ENCODE measurements around the gene SETD7. TPM values are rescaled to one million over a fixed set of nuclear protein-coding genes. Genes with fewer than 3 reads are reported as not detected.

The SETD7 gene
- total and polyA plus RNA-seq, 2 of the 8 experiments (the other 6 are each of a cell fraction or from before 2014, with no cell fraction given) = 1.5 to 4.6 TPM

DNA sequence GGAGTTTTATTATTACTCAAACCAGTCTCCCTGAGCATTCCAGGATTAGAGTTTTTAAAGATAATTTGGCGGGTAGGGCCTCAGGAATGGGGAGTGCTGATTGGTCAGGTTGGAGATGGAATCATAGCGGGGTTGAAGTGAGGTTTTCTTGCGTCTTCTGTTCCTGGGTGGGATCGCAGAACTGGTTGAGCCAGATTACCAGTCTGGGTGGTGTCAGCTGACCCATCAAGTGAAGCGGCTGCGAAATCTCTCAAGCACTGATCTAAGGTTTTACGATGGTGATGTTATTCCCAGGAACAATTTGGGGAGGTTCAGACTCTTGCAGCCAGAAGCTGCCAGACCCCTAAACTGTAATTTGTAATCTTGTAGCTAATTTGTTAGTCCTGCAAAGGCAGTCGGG is 25.1 kb upstream of the SETD7 start:
- H3K36me3 ChIP-seq (ENCODE audit: control insufficient read depth in 2 of 4, insufficient read depth in 4 of 4, low read length in 3 of 4) = no peaks in the 10 kb centered on the region
- no peaks in the 10 kb centered on the region for H3K9me3 ChIP-seq (ENCODE audit: insufficient read depth in 2 of 2, low read depth in 1 of 2, low read length in 1 of 2)
- no peak overlapping the region for H3K27ac ChIP-seq (ENCODE audit: low read depth, low read length)
- FAIRE-seq (peak; percentile 65), DNase-seq (ENCODE audit: low read depth in 1 of 2, low spot score in 2 of 2) (no peak)
- H2BK20ac ChIP-seq (ENCODE audit: low read length) = no peak overlapping the region
- no peak overlapping the region; a peak in 1 of 4 replicates for H3K4me2 ChIP-seq (ENCODE audit: insufficient read depth in 1 of 2, low read depth in 2 of 2, low read length in 2 of 2)
- H3K4ac ChIP-seq (replicated peaks; ENCODE audit: insufficient read length, low read depth, low read length) = no peak overlapping the region
- H3K9ac ChIP-seq (replicated peaks in 1 of 4; ENCODE audit: extremely low read depth in 1 of 4, low read depth in 3 of 4, low read length in 3 of 4) = no peak overlapping the region
- peaks cover 1 to 9% (median 7%) of the 10 kb centered on the region in 4 experiments; a peak in 6 of 7 replicates for H3K27me3 ChIP-seq (replicated peaks in 1 of 4; ENCODE audit: control insufficient read depth in 3 of 4, extremely low read depth in 1 of 4, insufficient read depth in 3 of 4, low read length in 3 of 4)
- H3K4me1 ChIP-seq (replicated peaks in 1 of 4; ENCODE audit: control insufficient read depth in 3 of 4, insufficient read depth in 4 of 4, low read length in 3 of 4) = peaks cover 0 to 4% (median 0%) of the 10 kb centered on the region in 4 experiments; a peak in 2 of 7 replicates
- no peak overlapping the region for H3K14ac ChIP-seq (ENCODE audit: insufficient read length)
- ChIA-PET POLR2A (ENCODE audit: partially characterized antibody) (interaction anchor here (1.0 kb wide), 1 partner anchor 13 kb away, joined by 3 read pairs; no protein-coding TSS in a partner anchor), CTCF (ENCODE audit: partially characterized antibody) (interaction anchor here (0.6 to 9.1 kb wide), 13 partner anchors 13 to 128 kb away, joined by 3 to 43 read pairs (median 4); no protein-coding TSS in a partner anchor)
- H2AFZ ChIP-seq (ENCODE audit: low read length) = no peak overlapping the region
- no peak overlapping the region for H2BK12ac ChIP-seq (ENCODE audit: low read depth, low read length)
- H3K23ac ChIP-seq (ENCODE audit: insufficient read length) = no peak overlapping the region
- no peaks in the 10 kb centered on the region; the same call in 1 of the 2 replicates for H3K79me1 ChIP-seq (ENCODE audit: low read depth, low read length)
- no peak overlapping the region for H3K56ac ChIP-seq (replicated peaks; ENCODE audit: insufficient read length, low read depth, low read length)
- H4K20me1 ChIP-seq (replicated peaks in 1 of 2; ENCODE audit: control insufficient read depth in 1 of 2, insufficient read depth in 2 of 2, low read length in 2 of 2) = peaks cover 0 to 2% of the 10 kb centered on the region in 2 experiments
- no peak overlapping the region for H2AK5ac ChIP-seq (ENCODE audit: low read depth, low read length)
- no peak overlapping the region for H4K8ac ChIP-seq (ENCODE audit: extremely low read depth, insufficient read depth, low read length)
- no peaks in the 10 kb centered on the region for H3K79me2 ChIP-seq (ENCODE audit: control insufficient read depth in 1 of 2, insufficient read depth in 2 of 2, low read length in 2 of 2)
- H2BK5ac ChIP-seq (ENCODE audit: low read depth, low read length) = no peak overlapping the region
- no peak overlapping the region for H4K5ac ChIP-seq (ENCODE audit: insufficient read length, low read depth, low read length)
- no peak overlapping the region for H2BK120ac ChIP-seq (replicated peaks; ENCODE audit: low read depth, low read length)
- no peaks in the 10 kb centered on the region for H3K23me2 ChIP-seq (ENCODE audit: low read depth, low read length)
- H3K18ac ChIP-seq (ENCODE audit: extremely low read depth, low read length) = no peak overlapping the region
- H2BK15ac ChIP-seq (ENCODE audit: low read length) = no peak overlapping the region
- H4K91ac ChIP-seq (replicated peaks; ENCODE audit: insufficient read length, low read length) = no peak overlapping the region
- H3K4me3 ChIP-seq (ENCODE audit: extremely low read depth in 1 of 4, insufficient read depth in 2 of 4, low read depth in 3 of 4, low read length in 4 of 4) = no peak overlapping the region
- 87% methylated on average over 8 of the region's 8 CpGs; no CpG with 5 or more reads in 1 of the 2 experiments for WGBS, 2 experiments (ENCODE audit: extremely low coverage in 1 of 2, insufficient coverage in 1 of 2, insufficient read length in 1 of 2, insufficient replicate concordance in 2 of 2, low coverage in 1 of 2, low lambda C conversion rate in 2 of 2, missing lambda C conversion rate in 1 of 2)
- TF ChIP-seq KDM1A (IDR thresholded peaks at IDR 0.05; ENCODE audit: borderline replicate concordance, low read length) (no peak), CTBP2 (IDR thresholded peaks at IDR 0.05; ENCODE audit: borderline replicate concordance, insufficient read depth, insufficient read length, low read length) (no peak), RXRA (IDR thresholded peaks at IDR 0.05; ENCODE audit: insufficient read depth, low read depth, low read length) (no peak), NANOG (IDR thresholded peaks at IDR 0.05; ENCODE audit: insufficient read depth, low read depth, low read length, poor library complexity, severe bottlenecking) (no peak), SIX5 (IDR thresholded peaks at IDR 0.05; ENCODE audit: low read depth, low read length) (no peak), BRCA1 (IDR thresholded peaks at IDR 0.05; ENCODE audit: low read depth, low read length) (no peak), FOSL1 (IDR thresholded peaks at IDR 0.05; ENCODE audit: insufficient read depth, low read depth, low read length) (no peak), POLR2AphosphoS5 (IDR thresholded peaks at IDR 0.05; ENCODE audit: low read depth, low read length) (no peak)
- TF ChIP-seq, protein P1, sequence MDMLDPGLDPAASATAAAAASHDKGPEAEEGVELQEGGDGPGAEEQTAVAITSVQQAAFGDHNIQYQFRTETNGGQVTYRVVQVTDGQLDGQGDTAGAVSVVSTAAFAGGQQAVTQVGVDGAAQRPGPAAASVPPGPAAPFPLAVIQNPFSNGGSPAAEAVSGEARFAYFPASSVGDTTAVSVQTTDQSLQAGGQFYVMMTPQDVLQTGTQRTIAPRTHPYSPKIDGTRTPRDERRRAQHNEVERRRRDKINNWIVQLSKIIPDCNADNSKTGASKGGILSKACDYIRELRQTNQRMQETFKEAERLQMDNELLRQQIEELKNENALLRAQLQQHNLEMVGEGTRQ (IDR thresholded peaks at IDR 0.05; ENCODE audit: low read length) = no peak
- TF ChIP-seq, protein P2, sequence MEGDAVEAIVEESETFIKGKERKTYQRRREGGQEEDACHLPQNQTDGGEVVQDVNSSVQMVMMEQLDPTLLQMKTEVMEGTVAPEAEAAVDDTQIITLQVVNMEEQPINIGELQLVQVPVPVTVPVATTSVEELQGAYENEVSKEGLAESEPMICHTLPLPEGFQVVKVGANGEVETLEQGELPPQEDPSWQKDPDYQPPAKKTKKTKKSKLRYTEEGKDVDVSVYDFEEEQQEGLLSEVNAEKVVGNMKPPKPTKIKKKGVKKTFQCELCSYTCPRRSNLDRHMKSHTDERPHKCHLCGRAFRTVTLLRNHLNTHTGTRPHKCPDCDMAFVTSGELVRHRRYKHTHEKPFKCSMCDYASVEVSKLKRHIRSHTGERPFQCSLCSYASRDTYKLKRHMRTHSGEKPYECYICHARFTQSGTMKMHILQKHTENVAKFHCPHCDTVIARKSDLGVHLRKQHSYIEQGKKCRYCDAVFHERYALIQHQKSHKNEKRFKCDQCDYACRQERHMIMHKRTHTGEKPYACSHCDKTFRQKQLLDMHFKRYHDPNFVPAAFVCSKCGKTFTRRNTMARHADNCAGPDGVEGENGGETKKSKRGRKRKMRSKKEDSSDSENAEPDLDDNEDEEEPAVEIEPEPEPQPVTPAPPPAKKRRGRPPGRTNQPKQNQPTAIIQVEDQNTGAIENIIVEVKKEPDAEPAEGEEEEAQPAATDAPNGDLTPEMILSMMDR (IDR thresholded peaks at IDR 0.05; ENCODE audit: control extremely low read depth in 1 of 3, insufficient read depth in 1 of 3, low read depth in 1 of 3, low read length in 3 of 3) = no peak

Data from H1 (cell line).